Glutamatergic neuron (in vitro differentiated cells): ENCODE measurements around the gene SLC38A10. TPM values are rescaled to one million over a fixed set of nuclear protein-coding genes. Genes with fewer than 3 reads are reported as not detected.

Experiments used
- DNase-seq: peaks from one replicate; pipeline ENCODE4 v3.0.0; 2022
- H3K27ac Mint-ChIP-seq: one replicate; pipeline ENCODE4 v1.8.0; 2020; ENCODE audit warnings: mild to moderate bottlenecking, mixed read lengths, inconsistent platforms; ENCODE audit not compliant: unreplicated experiment
- H3K27me3 Mint-ChIP-seq: one replicate; pipeline ENCODE4 v1.8.0; 2020; ENCODE audit warnings: mild to moderate bottlenecking, moderate library complexity, mixed read lengths, inconsistent platforms; ENCODE audit not compliant: unreplicated experiment
- H3K36me3 Mint-ChIP-seq: one replicate; pipeline ENCODE4 v1.8.0; 2020; ENCODE audit warnings: mild to moderate bottlenecking, mixed read lengths, inconsistent platforms; ENCODE audit not compliant: unreplicated experiment
- H3K4me1 Mint-ChIP-seq: one replicate; pipeline ENCODE4 v1.8.0; 2020; ENCODE audit warnings: mild to moderate bottlenecking, low read depth, mixed read lengths, inconsistent platforms; ENCODE audit not compliant: unreplicated experiment
- H3K4me3 Mint-ChIP-seq: one replicate; pipeline ENCODE4 v1.8.0; 2020; ENCODE audit warnings: mild to moderate bottlenecking, mixed read lengths, inconsistent platforms; ENCODE audit not compliant: unreplicated experiment
- H3K9me3 Mint-ChIP-seq: one replicate; pipeline ENCODE4 v1.8.0; 2020; ENCODE audit warnings: mild to moderate bottlenecking, moderate library complexity, mixed read lengths, inconsistent platforms; ENCODE audit not compliant: unreplicated experiment
- CTCF ChIP-seq: fragments of 200-600 bp; sonication (generic); IDR thresholded peaks from one replicate; pipeline ENCODE4 v1.5.0; 2021; ENCODE audit not compliant: partially characterized antibody, unreplicated experiment
- total RNA-seq: library from RNA; stranded (reverse); fragmentation: NEBNext Ultra II Directional; extraction: Animal tissue kit (Norgen Biotek cat#: 25700); gene quantifications from one replicate; pipeline ENCODE4 v1.2.1, GENCODE V29; 2021; ENCODE audit not compliant: unreplicated experiment

Gene SLC38A10
- total RNA-seq, 1 donor from 2014 or later: 92.4 TPM

DNA sequence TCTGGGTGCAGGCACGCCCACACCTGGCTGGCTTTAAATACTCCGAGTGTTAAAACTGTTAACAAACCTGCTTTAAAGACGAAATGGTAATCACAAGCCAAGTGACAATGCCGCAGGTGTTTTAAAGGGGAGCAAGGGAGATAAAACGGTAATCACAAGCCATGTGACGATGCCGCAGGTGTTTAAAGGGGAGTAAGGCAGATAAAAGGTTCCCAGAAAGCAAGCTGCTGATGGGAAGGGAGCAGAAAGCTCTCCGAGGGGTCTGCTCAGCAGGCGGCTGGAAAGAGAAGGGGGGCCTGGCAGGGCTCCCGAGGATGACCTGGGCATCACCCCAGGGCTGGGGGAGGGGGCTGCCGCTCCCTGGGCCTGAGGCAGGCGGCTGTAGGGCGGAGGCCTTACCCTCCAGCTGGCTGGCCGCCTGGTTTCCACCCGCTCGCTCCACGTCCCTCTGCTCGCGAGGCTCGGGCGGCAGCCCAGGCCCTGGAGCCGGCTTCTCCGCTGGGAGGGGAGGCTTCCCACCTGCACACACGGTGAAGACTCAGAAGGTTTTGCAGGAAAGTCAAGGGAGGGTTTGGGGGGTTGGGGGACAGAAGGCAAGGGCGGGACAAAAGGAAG is 43.9 kb downstream of the SLC38A10 start:
- Mint-ChIP-seq H3K27ac (peak overlapping the region; percentile 100), H3K9me3 (peaks cover 30% of the 10 kb centered on the region), H3K36me3 (no peaks in the 10 kb centered on the region), H3K27me3 (peaks cover 36% of the 10 kb centered on the region), H3K4me1 (peaks cover 37% of the 10 kb centered on the region), H3K4me3 (peak overlapping the region; percentile 76)
- peak; percentile 71 for DNase-seq
- TF ChIP-seq CTCF: no peak

GRCh38 chr17:81250286-81251093 is 44.6 kb downstream of the SLC38A10 start:
- H3K4me3 Mint-ChIP-seq: peak overlapping the region; percentile 76
- no peak for DNase-seq
- H3K4me1 Mint-ChIP-seq: peaks cover 37% of the 10 kb centered on the region
- H3K36me3 Mint-ChIP-seq: no peaks in the 10 kb centered on the region
- TF ChIP-seq CTCF: no peak
- peak overlapping the region; percentile 92 for H3K27ac Mint-ChIP-seq
- peaks cover 30% of the 10 kb centered on the region for H3K9me3 Mint-ChIP-seq
- peaks cover 36% of the 10 kb centered on the region for H3K27me3 Mint-ChIP-seq

GRCh38 chr17:81249223-81250040 is 45.7 kb downstream of the SLC38A10 start:
- Mint-ChIP-seq H3K4me1 (peaks cover 38% of the 10 kb centered on the region), H3K27me3 (peaks cover 36% of the 10 kb centered on the region), H3K27ac (no peak overlapping the region), H3K36me3 (no peaks in the 10 kb centered on the region), H3K4me3 (no peak overlapping the region), H3K9me3 (peaks cover 30% of the 10 kb centered on the region)
- no peak for TF ChIP-seq CTCF
- DNase-seq: no peak

DNA sequence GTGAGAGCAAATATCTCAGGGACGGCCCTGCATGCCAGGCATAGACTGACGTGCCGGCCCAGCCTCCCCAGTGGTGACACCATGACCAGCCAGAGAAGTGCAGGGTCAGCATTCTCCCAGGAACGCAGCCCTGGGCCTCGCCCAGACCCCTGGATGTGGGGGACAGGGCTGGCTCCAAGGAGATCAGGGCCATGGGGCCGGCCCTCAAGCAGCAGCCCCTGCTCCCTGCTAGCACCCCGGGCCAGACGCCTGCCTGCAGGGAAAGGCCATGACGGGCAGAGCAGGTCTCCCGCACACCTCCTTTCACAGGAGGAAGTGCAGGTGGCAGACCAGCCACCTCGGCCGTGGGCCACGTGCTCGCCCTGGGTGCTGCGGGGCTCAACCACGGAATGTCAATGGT is 46.5 kb downstream of the SLC38A10 start:
- Mint-ChIP-seq H3K4me3 (no peak overlapping the region), H3K9me3 (peaks cover 27% of the 10 kb centered on the region), H3K27ac (no peak overlapping the region), H3K27me3 (peaks cover 34% of the 10 kb centered on the region), H3K4me1 (peaks cover 32% of the 10 kb centered on the region), H3K36me3 (no peaks in the 10 kb centered on the region)
- no peak for DNase-seq
- TF ChIP-seq CTCF: no peak
